ENCODE measurements around the gene HDAC1.

The HDAC1 gene

GRCh38 chr1:32336591-32336932, 44.7 kb downstream of the HDAC1 start:
- no peak for DNase-seq (ENCODE audit: extremely low spot score)
- CTCF ChIA-PET = interaction anchor here (0.9 kb wide), 1 partner anchor 16 kb away, joined by 3 read pairs; no protein-coding TSS in a partner anchor
- POLR2A ChIA-PET = interaction anchor here (0.6 to 2.2 kb wide), 11 partner anchors 8 to 88 kb away, joined by 3 to 33 read pairs (median 6); partner anchors contain the start of genes BSDC1 and HDAC1
- TF ChIP-seq FOXA1 (IDR thresholded peaks at IDR 0.05) = no peak
- TF ChIP-seq NFRKB (IDR thresholded peaks at IDR 0.05) = no peak
- no peak for TF ChIP-seq FOXK2 (IDR thresholded peaks at IDR 0.05)
- no peak for TF ChIP-seq ARNT (IDR thresholded peaks at IDR 0.05)
- no peak for TF ChIP-seq HDGF (IDR thresholded peaks at IDR 0.05; ENCODE audit: borderline replicate concordance)
- no peak for TF ChIP-seq FOXM1 (IDR thresholded peaks at IDR 0.05; ENCODE audit: borderline replicate concordance)
- TF ChIP-seq ELF4 (IDR thresholded peaks at IDR 0.05) = no peak
- no peak for TF ChIP-seq SUZ12 (IDR thresholded peaks at IDR 0.05)
- TF ChIP-seq SP1 (IDR thresholded peaks at IDR 0.05) = no peak
- TF ChIP-seq PKNOX1 (IDR thresholded peaks at IDR 0.05) = no peak
- no peak for TF ChIP-seq CTBP1 (IDR thresholded peaks at IDR 0.05; ENCODE audit: borderline replicate concordance)
- no peak for TF ChIP-seq BHLHE40 (IDR thresholded peaks at IDR 0.05; ENCODE audit: borderline replicate concordance)
- no peak for TF ChIP-seq L3MBTL2 (conservative IDR thresholded peaks at IDR 0.05)
- no peak for TF ChIP-seq LEF1 (IDR thresholded peaks at IDR 0.05; ENCODE audit: borderline replicate concordance)
- TF ChIP-seq ZNF384 (IDR thresholded peaks at IDR 0.05) = no peak
- TF ChIP-seq TARDBP (IDR thresholded peaks at IDR 0.05) = no peak

GRCh38 chr1:32336963-32337675, 45.2 kb downstream of the HDAC1 start:
- ChIA-PET CTCF (no interaction called here), POLR2A (interaction anchor here (0.7 to 2.2 kb wide), 4 partner anchors 12 to 89 kb away, joined by 3 to 33 read pairs (median 5); no protein-coding TSS in a partner anchor)
- no peak for DNase-seq (ENCODE audit: extremely low spot score)
- no peak for TF ChIP-seq SP1 (IDR thresholded peaks at IDR 0.05)

GRCh38 chr1:32337855-32338636, 46.2 kb downstream of the HDAC1 start:
- CTCF ChIA-PET = no interaction called here
- no peak for TF ChIP-seq CTBP1 (IDR thresholded peaks at IDR 0.05; ENCODE audit: borderline replicate concordance)
- TF ChIP-seq ZNF384 (IDR thresholded peaks at IDR 0.05) = no peak
- TF ChIP-seq SP1 (IDR thresholded peaks at IDR 0.05) = no peak
- TF ChIP-seq FOXK2 (IDR thresholded peaks at IDR 0.05) = no peak
- no peak for TF ChIP-seq NFRKB (IDR thresholded peaks at IDR 0.05)
- no peak for TF ChIP-seq PKNOX1 (IDR thresholded peaks at IDR 0.05)
- TF ChIP-seq L3MBTL2 (conservative IDR thresholded peaks at IDR 0.05) = no peak
- no peak for TF ChIP-seq BHLHE40 (IDR thresholded peaks at IDR 0.05; ENCODE audit: borderline replicate concordance)
- TF ChIP-seq SUZ12 (IDR thresholded peaks at IDR 0.05) = no peak
- TF ChIP-seq FOXA1 (IDR thresholded peaks at IDR 0.05) = no peak
- TF ChIP-seq HDGF (IDR thresholded peaks at IDR 0.05; ENCODE audit: borderline replicate concordance) = no peak
- no peak for TF ChIP-seq ELF4 (IDR thresholded peaks at IDR 0.05)
- no peak for TF ChIP-seq LEF1 (IDR thresholded peaks at IDR 0.05; ENCODE audit: borderline replicate concordance)
- no peak for TF ChIP-seq ARNT (IDR thresholded peaks at IDR 0.05)
- TF ChIP-seq TARDBP (IDR thresholded peaks at IDR 0.05) = no peak
- no peak for TF ChIP-seq FOXM1 (IDR thresholded peaks at IDR 0.05; ENCODE audit: borderline replicate concordance)
- no peak for DNase-seq (ENCODE audit: extremely low spot score)
- POLR2A ChIA-PET = no interaction called here

DNA sequence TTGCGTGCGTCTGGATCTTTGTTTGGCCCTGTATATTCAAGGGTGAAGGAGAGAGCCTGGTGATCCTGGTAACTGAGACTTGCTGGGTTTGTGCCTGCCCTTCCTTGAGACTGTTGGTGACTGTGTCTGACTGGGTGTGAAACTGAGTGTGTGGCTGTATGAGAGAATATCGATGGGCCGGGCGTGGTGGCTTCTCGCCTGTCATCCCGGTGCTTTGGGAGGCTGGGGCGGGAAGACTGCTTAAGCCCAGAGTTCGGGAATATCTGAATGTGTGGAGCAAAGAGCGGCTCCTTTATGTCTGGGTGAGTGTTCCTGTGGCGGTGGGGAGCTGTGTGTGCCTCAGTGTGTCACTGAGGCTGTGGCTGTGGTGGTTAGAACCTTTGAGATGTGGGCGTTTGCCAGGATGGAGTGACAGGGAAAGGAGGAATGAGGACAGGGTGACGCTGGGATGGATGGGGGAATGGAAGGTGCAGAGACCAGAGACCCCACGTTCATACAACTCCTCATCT, 46.8 kb downstream of the HDAC1 start:
- POLR2A ChIA-PET = no interaction called here
- TF ChIP-seq PKNOX1 (IDR thresholded peaks at IDR 0.05) (no peak), SP1 (IDR thresholded peaks at IDR 0.05) (no peak), FOXM1 (IDR thresholded peaks at IDR 0.05; ENCODE audit: borderline replicate concordance) (no peak), SUZ12 (IDR thresholded peaks at IDR 0.05) (no peak), TARDBP (IDR thresholded peaks at IDR 0.05) (no peak), FOXA1 (IDR thresholded peaks at IDR 0.05) (no peak), ZNF384 (IDR thresholded peaks at IDR 0.05) (no peak), LEF1 (IDR thresholded peaks at IDR 0.05; ENCODE audit: borderline replicate concordance) (no peak), HDGF (IDR thresholded peaks at IDR 0.05; ENCODE audit: borderline replicate concordance) (no peak), FOXK2 (IDR thresholded peaks at IDR 0.05) (no peak)

DNA sequence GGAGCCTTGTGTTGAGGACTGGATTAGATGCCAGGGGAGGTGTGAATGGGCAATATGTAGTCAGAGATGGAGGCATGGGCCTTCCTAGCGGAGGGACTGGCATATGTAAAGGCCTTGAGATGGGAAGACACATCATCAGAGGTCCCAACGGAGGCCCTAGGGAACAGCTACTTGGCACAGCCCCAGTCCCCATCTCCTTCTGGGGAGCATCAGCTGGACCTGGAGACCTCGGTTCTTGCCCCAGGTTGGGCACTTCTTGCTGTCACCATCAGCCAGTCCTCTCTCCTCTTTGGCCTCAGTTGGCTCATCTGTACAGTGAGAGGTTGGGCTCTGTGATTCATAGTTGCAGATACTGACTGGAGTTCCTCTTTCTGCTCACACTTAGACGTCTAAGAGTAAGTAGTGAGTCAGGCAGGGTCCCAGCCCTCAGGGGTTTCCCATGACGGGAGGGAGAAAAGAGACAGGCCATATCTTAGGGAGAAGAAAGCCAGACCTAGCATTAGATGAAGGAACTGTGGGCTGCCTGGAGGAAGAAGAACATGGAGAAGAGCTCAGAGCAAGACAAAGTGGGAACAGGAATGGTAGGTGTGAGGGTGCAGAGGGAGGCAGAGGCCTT, 47.6 kb downstream of the HDAC1 start:
- POLR2A ChIA-PET = no interaction called here
- CTCF ChIA-PET = no interaction called here
- DNase-seq (ENCODE audit: extremely low spot score) = no peak
- TF ChIP-seq NFRKB (IDR thresholded peaks at IDR 0.05) = no peak
- no peak for TF ChIP-seq L3MBTL2 (conservative IDR thresholded peaks at IDR 0.05)
- TF ChIP-seq CTBP1 (IDR thresholded peaks at IDR 0.05; ENCODE audit: borderline replicate concordance) = no peak
- no peak for TF ChIP-seq HDGF (IDR thresholded peaks at IDR 0.05; ENCODE audit: borderline replicate concordance)
- TF ChIP-seq FOXA1 (IDR thresholded peaks at IDR 0.05) = no peak
- no peak for TF ChIP-seq ZNF384 (IDR thresholded peaks at IDR 0.05)
- TF ChIP-seq FOXK2 (IDR thresholded peaks at IDR 0.05) = no peak
- no peak for TF ChIP-seq FOXM1 (IDR thresholded peaks at IDR 0.05; ENCODE audit: borderline replicate concordance)
- TF ChIP-seq BHLHE40 (IDR thresholded peaks at IDR 0.05; ENCODE audit: borderline replicate concordance) = no peak
- TF ChIP-seq SUZ12 (IDR thresholded peaks at IDR 0.05) = no peak
- TF ChIP-seq PKNOX1 (IDR thresholded peaks at IDR 0.05) = no peak
- no peak for TF ChIP-seq TARDBP (IDR thresholded peaks at IDR 0.05)
- TF ChIP-seq ARNT (IDR thresholded peaks at IDR 0.05) = no peak
- TF ChIP-seq ELF4 (IDR thresholded peaks at IDR 0.05) = no peak
- TF ChIP-seq SP1 (IDR thresholded peaks at IDR 0.05) = no peak
- no peak for TF ChIP-seq LEF1 (IDR thresholded peaks at IDR 0.05; ENCODE audit: borderline replicate concordance)

More for the DNA sequence above, 46.8 kb downstream of the HDAC1 start:
- no peak for DNase-seq (ENCODE audit: extremely low spot score)
- CTCF ChIA-PET = no interaction called here
